Stimulated activated naive CD8-positive, alpha-beta T cell treated with anti-CD3 and anti-CD28 coated beads, Interleukin-15, Interleukin-2, amounts not matched to agents 100 ng/mL and 50 ng/mL, for 24 hours (primary cell): Measurements from ENCODE around the gene CFAP251.

Experiments used
- H3K27ac Mint-ChIP-seq: one replicate; pipeline ENCODE4 v1.8.0; 2021; ENCODE audit warnings: mild to moderate bottlenecking, mixed read lengths
- H3K27me3 Mint-ChIP-seq: one replicate; pipeline ENCODE4 v1.8.0; 2021; ENCODE audit warnings: mixed read lengths
- H3K36me3 Mint-ChIP-seq: one replicate; pipeline ENCODE4 v1.8.0; 2021; ENCODE audit warnings: low read depth, mixed read lengths
- H3K4me1 Mint-ChIP-seq: one replicate; pipeline ENCODE4 v1.8.0; 2021; ENCODE audit warnings: low read depth, mixed read lengths
- H3K4me3 Mint-ChIP-seq: one replicate; pipeline ENCODE4 v1.8.0; 2021; ENCODE audit warnings: mild to moderate bottlenecking, mixed read lengths
- H3K9me3 Mint-ChIP-seq: one replicate; pipeline ENCODE4 v1.8.0; 2021; ENCODE audit warnings: mixed read lengths

CFAP251 gene

GRCh38 chr12:121990114-121990647, 71.8 kb downstream of the CFAP251 start:
- no peaks in the 10 kb centered on the region for H3K36me3 Mint-ChIP-seq
- H3K4me3 Mint-ChIP-seq = no peak overlapping the region
- peaks cover 18% of the 10 kb centered on the region for H3K4me1 Mint-ChIP-seq
- H3K27me3 Mint-ChIP-seq = no peaks in the 10 kb centered on the region
- H3K9me3 Mint-ChIP-seq = no peaks in the 10 kb centered on the region
- peak overlapping the region; percentile 36 for H3K27ac Mint-ChIP-seq

DNA sequence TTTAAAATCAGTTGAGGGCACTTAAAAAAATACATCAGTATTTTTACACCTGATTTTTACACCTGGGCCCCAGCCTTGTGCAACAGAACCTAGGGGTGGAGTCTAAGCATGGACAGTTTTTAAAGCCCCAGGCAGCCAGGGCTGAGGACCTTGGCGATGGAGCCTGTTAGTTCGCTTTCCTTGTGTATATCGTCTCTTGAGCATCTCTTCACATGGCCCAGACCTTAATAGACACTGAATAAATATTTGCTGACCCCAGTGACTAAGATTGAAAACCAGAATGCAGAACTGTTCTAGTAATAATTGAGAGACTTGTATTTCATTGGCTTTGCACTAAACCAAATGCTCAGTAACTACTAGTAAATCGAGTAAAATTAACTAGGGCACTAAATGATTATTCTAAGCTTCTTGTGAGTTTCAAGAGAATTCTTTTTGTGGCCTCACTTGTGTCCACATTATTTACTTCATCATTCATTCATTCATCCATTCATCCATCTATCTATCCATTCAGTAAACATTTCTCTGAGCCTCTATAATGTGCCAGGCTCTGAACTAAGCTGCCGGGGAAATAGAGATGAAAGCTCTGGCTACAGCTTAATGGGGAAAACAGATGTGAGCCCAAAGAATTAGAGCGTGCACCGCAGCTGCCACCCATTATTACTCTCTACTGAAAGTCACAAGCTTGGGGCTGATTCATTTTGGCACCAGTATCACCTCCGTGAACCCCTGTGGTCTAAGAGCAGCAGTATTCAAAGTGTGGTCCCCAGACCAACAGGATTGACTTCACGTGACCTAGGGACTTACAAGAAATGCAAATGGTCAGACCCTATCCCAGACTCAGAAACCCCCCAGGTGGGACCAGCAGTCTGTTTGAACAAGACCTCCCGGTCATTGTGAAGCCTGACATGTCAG, 72.6 kb downstream of the CFAP251 start:
- peak overlapping the region; percentile 45 for H3K27ac Mint-ChIP-seq
- no peaks in the 10 kb centered on the region for H3K9me3 Mint-ChIP-seq
- no peak overlapping the region for H3K4me3 Mint-ChIP-seq
- H3K4me1 Mint-ChIP-seq = peaks cover 18% of the 10 kb centered on the region
- no peaks in the 10 kb centered on the region for H3K36me3 Mint-ChIP-seq
- H3K27me3 Mint-ChIP-seq = no peaks in the 10 kb centered on the region

DNA sequence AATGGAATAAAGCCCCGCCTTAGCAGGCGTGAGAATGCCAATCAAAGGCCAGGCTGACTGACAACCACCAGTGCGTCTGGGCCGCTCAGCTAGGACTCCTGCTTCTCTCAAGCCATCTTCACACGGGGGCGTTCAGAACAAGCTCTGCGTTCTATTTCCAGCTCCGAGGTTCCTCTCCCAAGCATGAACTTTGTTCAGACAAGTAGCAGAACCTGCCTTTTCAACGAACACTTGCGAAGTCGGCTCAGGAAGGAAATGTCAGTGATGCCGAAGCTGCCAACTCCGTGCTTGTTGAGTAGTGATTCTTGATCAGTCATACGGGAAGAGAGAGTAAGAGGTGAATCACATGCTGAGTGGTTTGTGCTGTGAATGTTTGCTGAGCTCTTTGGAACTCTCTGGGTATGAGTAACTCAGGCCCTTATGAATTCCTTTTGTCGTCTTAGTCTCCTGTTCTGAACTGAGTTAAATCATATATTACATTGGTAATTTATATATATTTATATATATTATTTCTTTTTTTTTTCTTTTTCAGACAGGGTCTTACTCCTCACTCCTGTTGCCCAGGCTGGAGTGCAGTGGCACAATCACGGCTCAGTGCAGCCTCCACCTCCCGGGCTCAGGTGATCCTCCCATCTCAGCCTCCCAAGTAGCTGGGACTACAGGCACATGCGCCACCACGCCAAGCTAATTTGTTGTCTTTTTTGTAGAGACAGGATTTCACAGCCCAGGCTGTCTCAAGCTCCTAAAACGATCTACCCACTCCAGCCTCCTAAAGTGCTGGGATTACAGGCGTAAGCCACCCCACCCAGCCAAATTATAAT, 73.9 kb downstream of the CFAP251 start:
- Mint-ChIP-seq H3K4me1 (peaks cover 24% of the 10 kb centered on the region), H3K4me3 (peak overlapping the region; percentile 62), H3K27ac (peak overlapping the region; percentile 88), H3K27me3 (peaks cover 6% of the 10 kb centered on the region), H3K9me3 (no peaks in the 10 kb centered on the region), H3K36me3 (no peaks in the 10 kb centered on the region)

GRCh38 chr12:121996050-121996944, 77.9 kb downstream of the CFAP251 start:
- no peak overlapping the region for H3K27ac Mint-ChIP-seq
- H3K36me3 Mint-ChIP-seq = peaks cover 3% of the 10 kb centered on the region
- H3K27me3 Mint-ChIP-seq = peaks cover 10% of the 10 kb centered on the region
- peaks cover 16% of the 10 kb centered on the region for H3K4me1 Mint-ChIP-seq
- H3K9me3 Mint-ChIP-seq = peaks cover 5% of the 10 kb centered on the region
- no peak overlapping the region for H3K4me3 Mint-ChIP-seq

DNA sequence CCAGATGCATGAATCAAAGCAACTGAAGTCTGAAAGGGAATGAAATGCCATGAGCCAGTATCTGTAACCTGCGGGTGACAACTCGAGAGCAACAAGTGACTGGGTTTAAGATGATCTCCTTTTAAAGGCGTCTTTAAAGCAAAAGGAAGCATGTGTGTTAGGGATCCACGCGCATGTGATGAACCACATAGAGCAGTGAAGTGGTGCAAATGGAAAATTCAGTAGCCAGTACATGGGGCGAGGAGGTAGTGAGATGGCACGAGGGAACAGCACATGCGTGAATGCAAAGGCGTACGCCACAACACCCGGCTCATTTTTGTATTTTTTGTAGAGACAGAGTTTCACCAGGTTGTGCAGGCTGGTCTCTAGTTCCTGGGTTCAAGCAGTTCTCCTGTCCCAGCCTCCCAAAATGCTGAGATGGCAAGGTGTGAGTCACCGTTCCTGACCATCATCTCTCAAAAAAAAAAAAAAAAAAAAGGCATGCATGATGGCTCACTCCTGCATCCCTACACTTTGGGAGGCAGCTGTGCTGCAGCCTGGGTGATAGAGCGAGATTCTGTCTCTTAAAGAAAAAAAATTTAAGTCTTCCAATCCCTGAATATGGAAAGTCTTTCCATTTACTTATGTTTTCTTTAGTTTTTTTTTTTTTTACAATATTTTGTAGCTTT, 78.7 kb downstream of the CFAP251 start:
- Mint-ChIP-seq H3K4me3 (no peak overlapping the region), H3K27me3 (peaks cover 10% of the 10 kb centered on the region), H3K9me3 (peaks cover 5% of the 10 kb centered on the region), H3K36me3 (peaks cover 3% of the 10 kb centered on the region), H3K4me1 (peaks cover 8% of the 10 kb centered on the region), H3K27ac (no peak overlapping the region)

- Mint-ChIP-seq H3K27me3 (peaks cover 21% of the 10 kb centered on the region), H3K36me3 (peaks cover 3% of the 10 kb centered on the region), H3K27ac (no peak overlapping the region), H3K9me3 (peaks cover 5% of the 10 kb centered on the region), H3K4me3 (no peak overlapping the region), H3K4me1 (peaks cover 29% of the 10 kb centered on the region)
These were observed 83.2 kb downstream of the CFAP251 start for GRCh38 chr12:122001466-122002209.

DNA sequence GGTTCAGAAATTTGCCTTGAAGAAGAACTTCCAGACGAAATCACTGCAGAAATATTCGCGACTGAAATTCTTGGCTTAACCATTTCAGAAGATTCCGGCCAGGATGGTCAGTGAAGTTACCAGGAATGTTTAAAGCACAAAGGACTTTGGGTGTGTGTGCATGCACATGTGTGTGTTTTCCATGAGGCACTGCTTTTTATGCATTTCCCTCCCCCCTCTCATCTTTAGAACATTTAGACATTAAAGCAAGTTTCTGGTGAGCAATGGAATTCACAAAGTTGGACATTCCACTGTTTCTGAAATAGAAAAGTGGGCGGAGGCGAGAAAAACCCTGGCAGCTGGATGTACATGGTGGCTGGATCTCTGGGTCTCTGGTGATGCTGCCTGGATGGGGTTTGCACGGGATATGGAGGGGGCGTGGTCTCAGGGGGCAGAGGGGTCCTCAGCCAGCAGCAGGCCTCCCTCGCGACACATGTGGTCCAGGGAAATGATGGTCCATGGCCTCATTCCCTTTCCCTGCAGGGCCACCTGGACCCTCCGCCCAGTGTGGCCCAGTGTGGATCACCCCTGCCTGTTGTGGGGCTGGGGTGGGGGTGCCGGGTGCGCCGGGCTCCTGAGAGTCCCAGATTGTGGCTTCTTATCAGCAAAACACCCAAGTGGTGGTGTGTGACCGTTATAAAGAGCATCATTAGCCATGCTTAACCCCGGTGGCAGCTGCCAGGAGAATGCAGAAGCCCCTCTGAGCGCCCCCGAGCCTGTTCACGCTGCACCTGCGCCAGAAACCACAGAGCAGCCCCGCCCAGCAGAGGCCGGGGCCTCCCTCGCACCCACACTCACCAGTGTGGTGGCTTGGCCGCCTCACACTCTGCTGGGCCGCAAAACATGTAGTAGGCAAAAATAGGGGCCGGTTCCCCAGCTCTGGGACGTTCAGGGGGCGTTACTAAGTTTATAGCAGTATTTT, 85.5 kb downstream of the CFAP251 start:
- H3K27ac Mint-ChIP-seq = no peak overlapping the region
- peaks cover 29% of the 10 kb centered on the region for H3K4me1 Mint-ChIP-seq
- peaks cover 3% of the 10 kb centered on the region for H3K36me3 Mint-ChIP-seq
- peaks cover 5% of the 10 kb centered on the region for H3K9me3 Mint-ChIP-seq
- H3K4me3 Mint-ChIP-seq = no peak overlapping the region
- H3K27me3 Mint-ChIP-seq = peaks cover 18% of the 10 kb centered on the region

GRCh38 chr12:122004633-122005071, 86.3 kb downstream of the CFAP251 start:
- Mint-ChIP-seq H3K4me3 (no peak overlapping the region), H3K4me1 (peaks cover 29% of the 10 kb centered on the region), H3K9me3 (peaks cover 3% of the 10 kb centered on the region), H3K36me3 (peaks cover 1% of the 10 kb centered on the region), H3K27me3 (peaks cover 14% of the 10 kb centered on the region), H3K27ac (no peak overlapping the region)

DNA sequence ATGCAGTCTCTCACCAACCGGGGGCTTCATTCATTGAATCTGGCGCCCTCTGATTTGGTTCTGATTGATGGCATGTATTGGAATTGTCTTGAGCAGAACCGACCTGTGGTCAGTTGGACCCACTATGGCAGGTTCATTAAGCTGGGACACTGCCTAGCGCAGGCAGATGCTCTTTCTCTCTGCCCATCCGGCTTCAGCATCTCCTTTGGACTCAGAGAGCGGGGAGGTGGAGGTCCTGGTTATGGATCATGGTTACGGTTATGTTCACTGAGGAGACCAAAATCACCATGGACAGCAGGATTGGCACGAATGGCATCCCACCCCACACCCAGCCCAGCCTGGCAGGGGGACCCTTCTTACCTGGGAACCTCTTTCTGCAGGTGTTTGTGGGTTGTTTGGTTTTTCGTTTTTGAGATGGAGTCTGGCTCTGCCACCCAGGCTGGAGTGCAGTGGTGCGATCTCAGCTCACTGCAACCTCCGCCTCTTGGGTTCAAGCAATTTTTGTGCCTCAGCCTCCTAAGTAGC, 86.9 kb downstream of the CFAP251 start:
- Mint-ChIP-seq H3K27me3 (peaks cover 13% of the 10 kb centered on the region), H3K36me3 (no peaks in the 10 kb centered on the region), H3K27ac (no peak overlapping the region), H3K4me1 (peaks cover 29% of the 10 kb centered on the region), H3K9me3 (no peaks in the 10 kb centered on the region), H3K4me3 (no peak overlapping the region)

GRCh38 chr12:122006186-122006926, 88.0 kb downstream of the CFAP251 start:
- Mint-ChIP-seq H3K4me3 (no peak overlapping the region), H3K36me3 (no peaks in the 10 kb centered on the region), H3K27ac (no peak overlapping the region), H3K27me3 (peaks cover 13% of the 10 kb centered on the region), H3K9me3 (no peaks in the 10 kb centered on the region), H3K4me1 (peaks cover 29% of the 10 kb centered on the region)

DNA sequence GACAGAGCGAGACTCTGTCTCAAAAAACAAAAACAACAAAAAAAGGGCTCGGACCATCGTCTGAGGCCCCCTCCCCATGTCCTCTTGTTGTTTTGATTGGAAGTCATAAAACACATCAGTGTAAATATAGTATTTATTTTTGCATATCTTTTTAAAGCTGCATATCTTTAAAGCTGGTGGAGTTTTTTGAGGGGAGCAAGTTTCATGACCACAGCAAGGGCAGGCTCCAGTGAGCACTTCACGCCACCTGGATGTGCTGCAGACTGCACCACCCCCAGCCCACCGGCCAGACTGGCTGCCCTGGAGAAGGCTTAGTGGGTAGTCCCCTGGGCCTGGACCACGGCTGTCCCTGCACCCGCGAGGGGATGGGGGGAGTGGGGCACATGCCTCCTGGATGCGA, 91.3 kb downstream of the CFAP251 start:
- Mint-ChIP-seq H3K9me3 (no peaks in the 10 kb centered on the region), H3K27me3 (peaks cover 14% of the 10 kb centered on the region), H3K27ac (no peak overlapping the region), H3K4me1 (peaks cover 19% of the 10 kb centered on the region), H3K4me3 (no peak overlapping the region), H3K36me3 (no peaks in the 10 kb centered on the region)

- Mint-ChIP-seq H3K4me3 (no peak overlapping the region), H3K36me3 (no peaks in the 10 kb centered on the region), H3K4me1 (no peaks in the 10 kb centered on the region), H3K9me3 (no peaks in the 10 kb centered on the region), H3K27me3 (peaks cover 6% of the 10 kb centered on the region), H3K27ac (no peak overlapping the region)
These were observed 93.8 kb downstream of the CFAP251 start for GRCh38 chr12:122012184-122012583.
